Measurements from ENCODE around the gene LCN9. TPM values are rescaled to one million over a fixed set of nuclear protein-coding genes. Genes with fewer than 3 reads are reported as not detected.

Gene LCN9
- total and polyA plus RNA-seq, 12 donors = not detected

GRCh38 chr9:135704483-135704882 is 41.4 kb downstream of the LCN9 start:
- Histone ChIP-seq H3K27me3 (peaks cover 24% of the 10 kb centered on the region), H3K27ac (no peak overlapping the region), H3K4me3 (no peak overlapping the region), H3K9me3 (replicated peaks in 1 of 3) (no peaks in the 10 kb centered on the region), H3K4me1 (replicated peaks in 1 of 2) (peaks cover 0 to 8% of the 10 kb centered on the region in 2 donors), H3K36me3 (replicated peaks in 1 of 2) (no peaks in the 10 kb centered on the region)
- WGBS, 4 donors = 60 to 94% (median 74%) methylated on average over 2 to 5 of the region's 5 CpGs; no CpG with 5 or more reads in 1 of the 4 donors
- peak in 1 of 7 donors; percentile 13 for DNase-seq
- intact Hi-C loops (cut with DNase I) = loop anchor here in 1 of 2 donors (5.0 to 10.0 kb wide), 2 partner anchors 260 to 418 kb away; partner anchors contain the start of gene UBAC1
- TF ChIP-seq POLR2A (IDR thresholded peaks at IDR 0.05) (no peak), CTCF (IDR thresholded peaks at IDR 0.05) (no peak)

- 36 to 51% (median 43%) methylated on average over 6 to 14 of the region's 14 CpGs for WGBS, 4 donors
- intact Hi-C loops (cut with DNase I) = loop anchor here in 1 of 2 donors (10.0 kb wide), 1 partner anchor 259 kb away; the partner anchor contains the start of gene UBAC1
- H3K27ac ChIP-seq = no peak overlapping the region
- DNase-seq = peak in 6 of 7 donors; percentile 45 to 68 (median 53)
- peaks cover 24% of the 10 kb centered on the region for H3K27me3 ChIP-seq
- TF ChIP-seq POLR2A (IDR thresholded peaks at IDR 0.05) (no peak), CTCF (IDR thresholded peaks at IDR 0.05) (no peak)
- no peaks in the 10 kb centered on the region for H3K9me3 ChIP-seq (replicated peaks in 1 of 3)
- no peaks in the 10 kb centered on the region for H3K36me3 ChIP-seq (replicated peaks in 1 of 2)
- no peak overlapping the region for H3K4me3 ChIP-seq
- peaks cover 0 to 8% of the 10 kb centered on the region in 2 donors for H3K4me1 ChIP-seq (replicated peaks in 1 of 2)
Measured at GRCh38 chr9:135705376-135705775, 42.3 kb downstream of the LCN9 start.

- Histone ChIP-seq H3K4me1 (replicated peaks in 1 of 2) (peaks cover 0 to 8% of the 10 kb centered on the region in 2 donors), H3K9me3 (replicated peaks in 1 of 3) (no peaks in the 10 kb centered on the region), H3K27ac (no peak overlapping the region), H3K36me3 (replicated peaks in 1 of 2) (no peaks in the 10 kb centered on the region), H3K27me3 (peaks cover 24% of the 10 kb centered on the region), H3K4me3 (no peak overlapping the region)
- 83 to 90% (median 85%) methylated on average over 7 to 9 of the region's 9 CpGs for WGBS, 4 donors
- DNase-seq = no peak
- TF ChIP-seq CTCF (IDR thresholded peaks at IDR 0.05) = no peak
- TF ChIP-seq POLR2A (IDR thresholded peaks at IDR 0.05) = no peak
- intact Hi-C loops (cut with DNase I) = loop anchor here in 1 of 2 donors (10.0 kb wide), 1 partner anchor 259 kb away; the partner anchor contains the start of gene UBAC1
Measured at GRCh38 chr9:135706288-135706687, 43.2 kb downstream of the LCN9 start.

- H3K27me3 ChIP-seq = peaks cover 19% of the 10 kb centered on the region
- intact Hi-C loops (cut with DNase I) = loop anchor here in 1 of 2 donors (10.0 kb wide), 1 partner anchor 257 kb away; the partner anchor contains the start of gene UBAC1
Measured at GRCh38 chr9:135707252-135708138, 44.4 kb downstream of the LCN9 start.

More at GRCh38 chr9:135707252-135708138, 44.4 kb downstream of the LCN9 start:
- Histone ChIP-seq H3K9me3 (replicated peaks in 1 of 3) (no peaks in the 10 kb centered on the region), H3K4me3 (no peak overlapping the region), H3K27ac (no peak overlapping the region), H3K4me1 (replicated peaks in 1 of 2) (no peaks in the 10 kb centered on the region), H3K36me3 (replicated peaks in 1 of 2) (no peaks in the 10 kb centered on the region)
- 15 to 30% (median 28%) methylated on average over 5 to 23 of the region's 23 CpGs for WGBS, 4 donors
- TF ChIP-seq POLR2A (IDR thresholded peaks at IDR 0.05) (no peak), CTCF (IDR thresholded peaks at IDR 0.05) (no peak)
- peak in 2 of 7 donors; percentile 19 to 26 for DNase-seq

Data from adrenal gland (tissue), 12 donors.